IMR-90 (cell line): ENCODE measurements around the gene ARHGEF4. TPM values are rescaled to one million over a fixed set of nuclear protein-coding genes. Genes with fewer than 3 reads are reported as not detected.

Source experiments
- ATAC-seq: fragments of 200-7000 bp; cut with Tn5 transposase; 2 replicates; pipeline ENCODE4 v1.9.1; 2020; ENCODE audit warnings: low read depth, mild to moderate bottlenecking, moderate library complexity
- BruUV-seq: library from RNA; stranded (reverse); fragments of 400-500 nt; replicated peaks from 2 replicates; lab custom pipeline; 2021; lab: Mats Ljungman, UMichigan
- CTCF ChIA-PET: fragments of 300-600 bp; formaldehyde crosslinking; extraction: SDS; loops from one replicate; lab custom pipeline; 2021; ENCODE audit warnings: antibody characterized with exemption; lab: Yijun Ruan, JAX
- POLR2A ChIA-PET: fragments of 300-600 bp; sonication (Branson Sonifier 250); formaldehyde crosslinking; loops from one replicate; lab custom pipeline; 2022; ENCODE audit warnings: antibody characterized with exemption; ENCODE audit not compliant: unreplicated experiment; lab: Charles Lee
- DNase-seq: peaks from one replicate; pipeline ENCODE4 v3.0.0; 2013
- H2AFZ ChIP-seq: replicated peaks from 2 replicates; pipeline ENCODE3; 2013; ENCODE audit warnings: low read length, mild to moderate bottlenecking; ENCODE audit not compliant: poor library complexity
- H2AK5ac ChIP-seq: 2 replicates; pipeline ENCODE4 v1.6.1; 2013; ENCODE audit warnings: low read depth, low read length, inconsistent platforms
- H2AK9ac ChIP-seq: replicated peaks from 2 replicates; pipeline ENCODE3; 2013; ENCODE audit warnings: mild to moderate bottlenecking, low read depth, low read length, moderate library complexity; ENCODE audit not compliant: poor library complexity
- H2BK120ac ChIP-seq: 2 replicates; pipeline ENCODE4 v1.6.1; 2013; ENCODE audit warnings: low read depth, low read length, inconsistent platforms
- H2BK15ac ChIP-seq: 3 replicates; pipeline ENCODE4 v1.6.1; 2013; ENCODE audit warnings: low read depth, low read length, inconsistent platforms
- H2BK20ac ChIP-seq: 2 replicates; pipeline ENCODE4 v1.6.1; 2013; ENCODE audit warnings: low read depth, mild to moderate bottlenecking, inconsistent platforms, low read length, moderate library complexity
- H2BK5ac ChIP-seq: 2 replicates; pipeline ENCODE4 v1.6.1; 2013; ENCODE audit warnings: mild to moderate bottlenecking, low read depth, low read length, inconsistent platforms; ENCODE audit not compliant: poor library complexity, severe bottlenecking
- H3K14ac ChIP-seq: replicated peaks from 2 replicates; pipeline ENCODE4 v1.6.1; 2013; ENCODE audit warnings: low read depth, low read length, inconsistent platforms
- H3K18ac ChIP-seq: 2 replicates; pipeline ENCODE4 v1.6.1; 2013; ENCODE audit warnings: low read depth, low read length, control low read depth
- H3K23ac ChIP-seq: 2 replicates; pipeline ENCODE4 v1.6.1; 2013; ENCODE audit warnings: low read depth, low read length, inconsistent platforms
- H3K27ac ChIP-seq: 2 replicates; pipeline ENCODE4 v1.5.1; 2013; ENCODE audit warnings: mild to moderate bottlenecking, control low read depth, low read length; ENCODE audit not compliant: insufficient read depth
- H3K27me3 ChIP-seq: 2 replicates; pipeline ENCODE4 v1.6.1; 2013; ENCODE audit warnings: low read length; ENCODE audit not compliant: control insufficient read depth, insufficient read depth
- H3K36me3 ChIP-seq: 2 replicates; pipeline ENCODE4 v1.6.1; 2013; ENCODE audit warnings: low read length, mixed read lengths; ENCODE audit not compliant: control insufficient read depth, insufficient read depth
- H3K4ac ChIP-seq: 2 replicates; pipeline ENCODE4 v1.6.1; 2013; ENCODE audit warnings: low read depth, low read length, inconsistent platforms
- H3K4me1 ChIP-seq: 2 replicates; pipeline ENCODE4 v1.6.1; 2013; ENCODE audit warnings: low read length, mixed read lengths; ENCODE audit not compliant: control insufficient read depth, insufficient read depth
- H3K4me2 ChIP-seq: 2 replicates; pipeline ENCODE4 v1.6.1; 2013; ENCODE audit warnings: low read depth, mild to moderate bottlenecking, control low read depth, low read length, moderate library complexity
- H3K4me3 ChIP-seq: 2 replicates; pipeline ENCODE4 v1.5.1; 2013; ENCODE audit warnings: low read depth, mild to moderate bottlenecking, control low read depth, low read length, moderate library complexity; ENCODE audit not compliant: insufficient read depth
- H3K56ac ChIP-seq: 2 replicates; pipeline ENCODE4 v1.6.1; 2013; ENCODE audit warnings: low read length, inconsistent platforms; ENCODE audit not compliant: insufficient read depth; ENCODE audit errors: extremely low read depth
- H3K79me1 ChIP-seq, 2 experiments: 2 replicates each; pipeline ENCODE4 v1.6.1; 2013; ENCODE audit warnings: low read length in 2 of 2, inconsistent platforms in 1 of 2, low read depth in 1 of 2
- H3K9ac ChIP-seq: 2 replicates; pipeline ENCODE4 v1.6.1; 2013; ENCODE audit warnings: low read depth, low read length, control low read depth
- H3K9me1 ChIP-seq: 2 replicates; pipeline ENCODE4 v1.6.1; 2013; ENCODE audit warnings: low read length, inconsistent platforms; ENCODE audit not compliant: insufficient read depth
- H3K9me3 ChIP-seq: 2 replicates; pipeline ENCODE4 v1.6.1; 2013; ENCODE audit warnings: low read length; ENCODE audit not compliant: control insufficient read depth, insufficient read depth
- H4K20me1 ChIP-seq: 2 replicates; pipeline ENCODE4 v1.6.1; 2013; ENCODE audit warnings: low read length, inconsistent platforms; ENCODE audit not compliant: insufficient read depth
- H4K5ac ChIP-seq: 2 replicates; pipeline ENCODE4 v1.6.1; 2013; ENCODE audit warnings: mild to moderate bottlenecking, low read depth, low read length, control low read depth
- H4K8ac ChIP-seq, 2 experiments: 2 replicates each; pipeline ENCODE4 v1.6.1; 2013; ENCODE audit warnings: low read depth in 2 of 2, low read length in 2 of 2, control low read depth in 1 of 2, inconsistent platforms in 1 of 2
- H4K91ac ChIP-seq: 2 replicates; pipeline ENCODE4 v1.6.1; 2013; ENCODE audit warnings: low read depth, low read length, inconsistent platforms; ENCODE audit not compliant: insufficient read depth
- BHLHE40 ChIP-seq: fragments of 150-350 bp; IDR thresholded peaks from 2 replicates; pipeline ENCODE4 v1.6.1; 2016; ENCODE audit warnings: mild to moderate bottlenecking, low read depth, low read length
- CHD1 ChIP-seq: IDR thresholded peaks from 2 replicates; pipeline ENCODE4 v1.6.1; 2012; ENCODE audit warnings: low read depth, low read length, improper control_type of control experiment
- CTCF ChIP-seq: conservative IDR thresholded peaks from 2 replicates; pipeline ENCODE4 v1.5.1; 2012; ENCODE audit warnings: mild to moderate bottlenecking, low read depth, low read length, improper control_type of control experiment
- ELK1 ChIP-seq: fragments of 150-350 bp; IDR thresholded peaks from 2 replicates; pipeline ENCODE4 v1.6.1; 2016; ENCODE audit warnings: low read depth, mild to moderate bottlenecking, low read length, moderate library complexity, borderline replicate concordance
- MAFK ChIP-seq: IDR thresholded peaks from 2 replicates; pipeline ENCODE4 v1.6.1; 2012; ENCODE audit warnings: low read depth, low read length, improper control_type of control experiment
- MAZ ChIP-seq: IDR thresholded peaks from 2 replicates; pipeline ENCODE4 v1.6.1; 2012; ENCODE audit warnings: low read depth, mild to moderate bottlenecking, low read length, improper control_type of control experiment, moderate library complexity, borderline replicate concordance
- MXI1 ChIP-seq: IDR thresholded peaks from 2 replicates; pipeline ENCODE4 v1.6.1; 2012; ENCODE audit warnings: low read depth, mild to moderate bottlenecking, low read length, moderate library complexity, borderline replicate concordance
- POLR2A ChIP-seq: IDR thresholded peaks from 2 replicates; pipeline ENCODE4 v1.6.1; 2012; ENCODE audit warnings: mild to moderate bottlenecking, low read depth, low read length
- RCOR1 ChIP-seq: IDR thresholded peaks from 2 replicates; pipeline ENCODE4 v1.6.1; 2012; ENCODE audit warnings: mild to moderate bottlenecking, low read length, improper control_type of control experiment; ENCODE audit not compliant: insufficient replicate concordance
- SMC3 ChIP-seq: fragments of 150-350 bp; IDR thresholded peaks from 2 replicates; pipeline ENCODE4 v1.6.1; 2016; ENCODE audit warnings: low read depth, mild to moderate bottlenecking, antibody characterized with exemption, low read length, moderate library complexity
- USF2 ChIP-seq: fragments of 150-350 bp; IDR thresholded peaks from 2 replicates; pipeline ENCODE4 v1.6.1; 2017; ENCODE audit warnings: mild to moderate bottlenecking, antibody characterized with exemption, low read length, low read depth
- WGBS, 2 experiments: methylation state at CpG; one replicate each; pipeline versions ENCODE4 v1.1.5 to v1.1.7; 2013; ENCODE audit warnings: missing lambda C conversion rate in 2 of 2; ENCODE audit not compliant: insufficient read length in 1 of 2; ENCODE audit errors: extremely low coverage in 2 of 2; 5-methylcytosine and 5-hydroxymethylcytosine counted together
- dilution Hi-C: fragments of 300-500 bp; cut with HindIII; formaldehyde crosslinking; loops from one replicate; pipeline ENCODE4 v1.14.3; 2018; ENCODE audit warnings: low sequenced_read_pairs; ENCODE audit not compliant: unreplicated experiment
- in situ Hi-C: fragments of 300-500 bp; cut with MboI; formaldehyde crosslinking; loops from 3 replicates; pipeline ENCODE4 v1.14.3; 2019; ENCODE audit warnings: low sequenced_read_pairs, inconsistent platforms, mixed read lengths
- intact Hi-C: fragments of 100-400 bp; cut with micrococcal nuclease; formaldehyde crosslinking; loops from 2 replicates; pipeline ENCODE4 v1.10.0; 2022
- polyA plus RNA-seq, 3 experiments: library from polyadenylated mRNA; depleted of rRNA; stranded (reverse); fragments of >200 nt; gene quantifications; 2 replicates each; pipeline ENCODE4 v1.2.3, GENCODE V29; 2012; ENCODE audit warnings: low replicate concordance in 1 of 3
- total RNA-seq: library from RNA; depleted of rRNA; stranded (reverse); fragments of >200 nt; gene quantifications from 2 replicates; pipeline ENCODE4 v1.2.3, GENCODE V29; 2012

Gene ARHGEF4
- total and polyA plus RNA-seq, 2 of the 4 experiments (the other 2 are of a cell fraction) = 2.7 to 5.0 TPM

GRCh38 chr2:131043199-131044074, 206.7 kb downstream of the ARHGEF4 start (continued):
- TF ChIP-seq BHLHE40 = no peak

- Histone ChIP-seq H2BK5ac (no peak overlapping the region), H3K9me1 (no peaks in the 10 kb centered on the region), H4K5ac (no peak overlapping the region), H2AK5ac (no peak overlapping the region), H3K9ac (no peak overlapping the region), H3K27ac (no peak overlapping the region), H2BK120ac (no peak overlapping the region), H3K18ac (no peak overlapping the region), H2BK15ac (no peak overlapping the region), H3K4me1 (no peaks in the 10 kb centered on the region), H3K23ac (no peak overlapping the region), H3K14ac (no peak overlapping the region), H2AFZ (no peak overlapping the region), H4K20me1 (peaks cover 17% of the 10 kb centered on the region), H2BK20ac (no peak overlapping the region), H3K79me1 (peaks cover 2 to 6% of the 10 kb centered on the region in 2 experiments; a peak in 2 of 4 replicates), H3K36me3 (peaks cover 22% of the 10 kb centered on the region), H3K4me3 (no peak overlapping the region), H3K56ac (no peak overlapping the region), H4K91ac (no peak overlapping the region), H3K4ac (no peak overlapping the region), H4K8ac (no peak overlapping the region), H3K4me2 (no peak overlapping the region), H2AK9ac (peak overlapping the region; percentile 23), H3K27me3 (peaks cover 7% of the 10 kb centered on the region; the same call in 1 of the 2 replicates), H3K9me3 (no peaks in the 10 kb centered on the region)
- in situ Hi-C loops = no loop called here
- CTCF ChIA-PET = no interaction called here
- intact Hi-C loops = no loop called here
- POLR2A ChIA-PET = no interaction called here
- DNase-seq (no peak), ATAC-seq (no peak)
- no TSS peak for BruUV-seq
- dilution Hi-C loops = no loop called here
- 90% methylated on average over 14 of the region's 24 CpGs; no CpG with 5 or more reads in 1 of the 2 experiments for WGBS, 2 experiments
- TF ChIP-seq MAZ (no peak), MAFK (no peak), SMC3 (no peak), CTCF (no peak), MXI1 (no peak), POLR2A (no peak), ELK1 (no peak), USF2 (no peak), RCOR1 (no peak), CHD1 (no peak)
These were observed 207.5 kb downstream of the ARHGEF4 start for GRCh38 chr2:131044075-131044756.
